Cardiac fibroblast (primary cell): ENCODE data around the gene C2CD4C.

Experiments used
- DNase-seq, 2 donors: peaks; one replicate each; pipeline versions ENCODE4 v3.0.0 to v3.0.0-alpha.2; 2010; ENCODE audit warnings: low read depth in 2 of 2
- H3K4me3 ChIP-seq, 2 donors: replicated peaks in 1 of 2; 1 replicate in 1 of 2; 2 replicates in 1 of 2; pipeline ENCODE4 v1.5.1; 2011; ENCODE audit warnings: low read depth in 2 of 2, low read length in 2 of 2, mild to moderate bottlenecking in 2 of 2, moderate library complexity in 1 of 2
- CTCF ChIP-seq: IDR thresholded peaks from one replicate; pipeline ENCODE4 v1.5.1; 2011; ENCODE audit warnings: low read depth, mild to moderate bottlenecking, low read length, inconsistent platforms

C2CD4C gene

GRCh38 chr19:409516-410242 is 732 bp upstream of the C2CD4C start:
- no peak for TF ChIP-seq CTCF
- no peak overlapping the region for H3K4me3 ChIP-seq
- no peak for DNase-seq

GRCh38 chr19:408441-408901 is 476 bp downstream of the C2CD4C start:
- TF ChIP-seq CTCF, result no peak
- H3K4me3 ChIP-seq, result peak overlapping the region in 1 of 2 donors; percentile 18
- no peak for DNase-seq

GRCh38 chr19:407511-408440 is 1.2 kb downstream of the C2CD4C start:
- DNase-seq, result no peak
- no peak for TF ChIP-seq CTCF
- H3K4me3 ChIP-seq, result no peak overlapping the region

- no peak for DNase-seq
- TF ChIP-seq CTCF, result no peak
- H3K4me3 ChIP-seq, result no peak overlapping the region
Observed at GRCh38 chr19:406971-407510, 1.9 kb downstream of the C2CD4C start.

GRCh38 chr19:406135-406781 is 2.7 kb downstream of the C2CD4C start:
- DNase-seq, result no peak
- no peak overlapping the region for H3K4me3 ChIP-seq
- TF ChIP-seq CTCF, result no peak
